Prostate gland (tissue), 2 donors: ENCODE data around the gene ADI1.

ENCODE experiments used
- CTCF ChIP-seq, 4 experiments: fragments of 200-600 bp in 2 of 4; fragments of 450-650 bp in 2 of 4; sonication (generic) in 2 of 4; IDR thresholded peaks; 1 replicate in 3 of 4; 2 replicates in 1 of 4; pipeline ENCODE4 v1.5.1; 2016 to 2019; ENCODE audit warnings: antibody characterized with exemption in 4 of 4, mild to moderate bottlenecking in 2 of 4, moderate library complexity in 2 of 4
- POLR2A ChIP-seq: fragments of 450-650 bp; IDR thresholded peaks from one replicate; pipeline ENCODE4 v1.6.1; 2016; ENCODE audit warnings: antibody characterized with exemption, mild to moderate bottlenecking
- POLR2AphosphoS5 ChIP-seq: sonication (generic); formaldehyde crosslinking; IDR thresholded peaks from one replicate; pipeline ENCODE4 v1.6.1; 2017; ENCODE audit warnings: antibody characterized with exemption

- TF ChIP-seq CTCF (IDR thresholded peaks at IDR 0.05): no peak
- no peak for TF ChIP-seq POLR2AphosphoS5
- TF ChIP-seq POLR2A: no peak
Measured at GRCh38 chr2:3453190-3453999, 65.9 kb downstream of the ADI1 start.
